H1 (cell line): ENCODE data around the gene RAB44. TPM values are rescaled to one million over a fixed set of nuclear protein-coding genes. Genes with fewer than 3 reads are reported as not detected.

ENCODE experiments used
- ATF2 ChIP-seq: IDR thresholded peaks from 2 replicates; pipeline ENCODE4 v1.6.1; 2012; ENCODE audit warnings: low read length, inconsistent platforms
- BCL11A ChIP-seq, 2 experiments: IDR thresholded peaks; one replicate each; pipeline ENCODE4 v1.6.1; 2011; ENCODE audit warnings: low read depth in 2 of 2, low read length in 2 of 2, mild to moderate bottlenecking in 2 of 2
- RFX5 ChIP-seq: IDR thresholded peaks from 2 replicates; pipeline ENCODE4 v1.6.1; 2011; ENCODE audit warnings: low read depth, low read length, improper control_type of control experiment, borderline replicate concordance
- RXRA ChIP-seq: IDR thresholded peaks from 2 replicates; pipeline ENCODE4 v1.6.1; 2011; ENCODE audit warnings: low read depth, mild to moderate bottlenecking, low read length, moderate library complexity; ENCODE audit not compliant: insufficient read depth
- polyA plus RNA-seq, 7 experiments: library from polyadenylated mRNA; depleted of rRNA in 3 of 7; stranded (reverse) in 5 of 7; unstranded in 2 of 7; fragments of >200 nt in 5 of 7; fragments of 200-250 nt in 2 of 7; gene quantifications; 1 replicate in 5 of 7; 2 replicates in 1 of 7; 4 replicates in 1 of 7; pipeline versions ENCODE4 v1.2.1 to v1.2.3, GENCODE V29; 2011 to 2013; ENCODE audit warnings: missing spikeins in 2 of 7, mixed read lengths in 2 of 7
- total RNA-seq: library from RNA; stranded (reverse); fragmentation: NEBNext Ultra II Directional; extraction: Animal tissue kit (Norgen Biotek cat#: 25700); gene quantifications from 2 replicates; pipeline ENCODE4 v1.2.1, GENCODE V29; 2021

The RAB44 gene
- total and polyA plus RNA-seq, 2 of the 8 experiments (the other 6 are each of a cell fraction or from before 2014, with no cell fraction given), result 0.02 TPM; not detected in 1

- TF ChIP-seq RFX5, result no peak
- no peak for TF ChIP-seq RXRA
- TF ChIP-seq ATF2, result no peak
- TF ChIP-seq BCL11A (IDR thresholded peaks at IDR 0.05; ENCODE audit: low read depth in 2 of 2, low read length in 2 of 2), result no peak
These were observed 31.3 kb upstream of the RAB44 start (continued) for GRCh38 chr6:36666287-36666686.
